Stomach (tissue), 9 donors: ENCODE data around the gene DAND5. TPM values are rescaled to one million over a fixed set of nuclear protein-coding genes. Genes with fewer than 3 reads are reported as not detected.
A peak's percentile ranks its signal among the peaks of the same experiment; 100 is the strongest.

ENCODE experiments used
- DNase-seq, 2 donors: peaks; one replicate each; pipeline versions ENCODE4 v3.0.0 to v3.0.0-alpha.2; 2013 to 2019
- H3K27ac ChIP-seq, 5 donors: fragments of 200-600 bp in 4 of 5; sonication (generic) in 4 of 5; one replicate each; pipeline ENCODE4 v1.5.1; 2013 to 2019; ENCODE audit warnings: mild to moderate bottlenecking in 1 of 5, moderate library complexity in 1 of 5
- H3K27me3 ChIP-seq, 3 donors: fragments of 200-600 bp; sonication (generic); one replicate each; pipeline ENCODE4 v1.5.1; 2017 to 2019; ENCODE audit warnings: mixed run types in 1 of 3
- H3K36me3 ChIP-seq, 4 donors: fragments of 200-600 bp; sonication (generic); 1 replicate in 3 of 4; 2 replicates in 1 of 4; pipeline ENCODE4 v1.5.1; 2016 to 2019
- H3K4me1 ChIP-seq, 4 donors: fragments of 200-600 bp; sonication (generic); one replicate each; pipeline ENCODE4 v1.5.1; 2016 to 2019
- H3K4me3 ChIP-seq, 4 donors: fragments of 200-600 bp; sonication (generic) in 3 of 4; one replicate each; pipeline ENCODE4 v1.5.1; 2016 to 2019; ENCODE audit warnings: mild to moderate bottlenecking in 1 of 4
- H3K9me3 ChIP-seq, 4 donors: fragments of 200-600 bp; sonication (generic); one replicate each; pipeline ENCODE4 v1.5.1; 2016 to 2019
- CTCF ChIP-seq, 7 experiments: fragments of 450-650 bp in 4 of 7; fragments of 200-600 bp in 3 of 7; sonication (generic) in 3 of 7; IDR thresholded peaks; one replicate each; pipeline ENCODE4 v1.5.1; 2016 to 2019; ENCODE audit warnings: antibody characterized with exemption in 7 of 7, control low read depth in 2 of 7, mild to moderate bottlenecking in 1 of 7
- EP300 ChIP-seq: sonication (generic); formaldehyde crosslinking; IDR thresholded peaks from one replicate; pipeline ENCODE4 v1.6.1; 2017; ENCODE audit warnings: antibody characterized with exemption
- POLR2A ChIP-seq, 4 donors: fragments of 450-650 bp; IDR thresholded peaks; one replicate each; pipeline ENCODE4 v1.6.1; 2016; ENCODE audit warnings: antibody characterized with exemption in 4 of 4, control low read depth in 2 of 4, mild to moderate bottlenecking in 1 of 4, moderate library complexity in 1 of 4
- POLR2AphosphoS5 ChIP-seq, 3 donors: sonication (generic); formaldehyde crosslinking; IDR thresholded peaks; one replicate each; pipeline ENCODE4 v1.6.1; 2016; ENCODE audit warnings: antibody characterized with exemption in 3 of 3
- WGBS, 5 donors: extraction: QIAGEN DNeasy Blood & Tissue Kit in 3 of 5; methylation state at CpG; one replicate each; pipeline versions ENCODE4 v1.1.5 to v1.1.7; 2013 to 2018; 5-methylcytosine and 5-hydroxymethylcytosine counted together
- intact Hi-C: fragments of 100-400 bp; cut with DNase I; formaldehyde crosslinking; loops from one replicate; pipeline ENCODE4 v1.15.1; 2023; ENCODE audit warnings: low total_unique reads
- polyA plus RNA-seq, 3 donors: library from polyadenylated mRNA; stranded (reverse); fragments of 200-250 nt; gene quantifications; one replicate each; pipeline ENCODE4 v1.2.3, GENCODE V29; 2013
- total RNA-seq, 5 donors: library from RNA; depleted of rRNA; stranded (reverse); fragments of >200 nt; gene quantifications; one replicate each; pipeline versions ENCODE4 v1.1.0 to v1.2.3, GENCODE V29; 2014 to 2016
- donor health status: healthy with polysubstance abuse.
- donor health status: Bipolar disorder and iron deficiency.
- donor health status: healthy.

The DAND5 gene
- total and polyA plus RNA-seq, 8 donors: 0.12 to 0.58 (median 0.13) TPM; not detected in 5

- peak in 1 of 2 donors; percentile 71 for DNase-seq
- H3K27me3 ChIP-seq: peaks cover 0 to 10% (median 6%) of the 10 kb centered on the region in 3 donors
- H3K9me3 ChIP-seq: no peaks in the 10 kb centered on the region
- peaks cover 0 to 9% (median 8%) of the 10 kb centered on the region in 4 donors for H3K36me3 ChIP-seq
- H3K4me3 ChIP-seq: peak overlapping the region; percentile 76 to 82 (median 79)
- intact Hi-C loops: loop anchor here (5.0 kb wide), 1 partner anchor 36 kb away; no protein-coding TSS in a partner anchor
- TF ChIP-seq CTCF (IDR thresholded peaks at IDR 0.05): no peak
- TF ChIP-seq POLR2AphosphoS5 (IDR thresholded peaks at IDR 0.05): no peak
- TF ChIP-seq POLR2A (IDR thresholded peaks at IDR 0.05): no peak
- no peak for TF ChIP-seq EP300
- H3K4me1 ChIP-seq: peaks cover 28 to 56% (median 51%) of the 10 kb centered on the region in 4 donors
- H3K27ac ChIP-seq: peak overlapping the region; percentile 90 to 95 (median 94)
- WGBS, 5 donors: 1 to 2% (median 1%) methylated on average over 30 to 113 of the region's 129 CpGs
These were observed 26.4 kb downstream of the DAND5 start for GRCh38 chr19:12995596-12996405.

GRCh38 chr19:12996406-12997094 is 27.2 kb downstream of the DAND5 start:
- peak overlapping the region; percentile 76 to 82 (median 79) for H3K4me3 ChIP-seq
- no peaks in the 10 kb centered on the region for H3K9me3 ChIP-seq
- peak overlapping the region; percentile 90 to 95 (median 94) for H3K27ac ChIP-seq
- H3K36me3 ChIP-seq: peaks cover 0 to 9% (median 8%) of the 10 kb centered on the region in 4 donors
- peaks cover 0 to 10% (median 6%) of the 10 kb centered on the region in 3 donors for H3K27me3 ChIP-seq
- intact Hi-C loops: loop anchor here (5.0 kb wide), 1 partner anchor 36 kb away; no protein-coding TSS in a partner anchor
- peak in 1 of 2 donors; percentile 62 for DNase-seq
- no peak for TF ChIP-seq CTCF (IDR thresholded peaks at IDR 0.05)
- no peak for TF ChIP-seq POLR2A (IDR thresholded peaks at IDR 0.05)
- TF ChIP-seq EP300: no peak
- TF ChIP-seq POLR2AphosphoS5 (IDR thresholded peaks at IDR 0.05): no peak
- WGBS, 5 donors: 0 to 21% (median 9%) methylated on average over 9 to 51 of the region's 52 CpGs
- H3K4me1 ChIP-seq: peaks cover 35 to 64% (median 58%) of the 10 kb centered on the region in 4 donors

GRCh38 chr19:12997179-12997966 is 28.0 kb downstream of the DAND5 start:
- peaks cover 0 to 9% (median 8%) of the 10 kb centered on the region in 4 donors for H3K36me3 ChIP-seq
- no peak for TF ChIP-seq POLR2A (IDR thresholded peaks at IDR 0.05)
- no peak for TF ChIP-seq CTCF (IDR thresholded peaks at IDR 0.05)
- no peak for TF ChIP-seq EP300
- no peaks in the 10 kb centered on the region for H3K9me3 ChIP-seq
- H3K27me3 ChIP-seq: peaks cover 0 to 10% (median 6%) of the 10 kb centered on the region in 3 donors
- peaks cover 43 to 72% (median 66%) of the 10 kb centered on the region in 4 donors for H3K4me1 ChIP-seq
- WGBS, 5 donors: 57 to 81% (median 65%) methylated on average over 20 to 25 of the region's 25 CpGs
- no peak for DNase-seq
- peak overlapping the region; percentile 76 to 82 (median 79) for H3K4me3 ChIP-seq
- peak overlapping the region; percentile 90 to 95 (median 94) for H3K27ac ChIP-seq
- intact Hi-C loops: loop anchor here (5.0 kb wide), 1 partner anchor 35 kb away; no protein-coding TSS in a partner anchor
